IMR-90 (cell line): ENCODE measurements around the gene CTSF. TPM values are rescaled to one million over a fixed set of nuclear protein-coding genes. Genes with fewer than 3 reads are reported as not detected.

ENCODE experiments used
- ATAC-seq: fragments of 200-7000 bp; cut with Tn5 transposase; 2 replicates; pipeline ENCODE4 v1.9.1; 2020; ENCODE audit warnings: low read depth, mild to moderate bottlenecking, moderate library complexity
- BruUV-seq: library from RNA; stranded (reverse); fragments of 400-500 nt; replicated peaks from 2 replicates; lab custom pipeline; 2021; lab: Mats Ljungman, UMichigan
- CTCF ChIA-PET: fragments of 300-600 bp; formaldehyde crosslinking; extraction: SDS; loops from one replicate; lab custom pipeline; 2021; ENCODE audit warnings: antibody characterized with exemption; lab: Yijun Ruan, JAX
- POLR2A ChIA-PET: fragments of 300-600 bp; sonication (Branson Sonifier 250); formaldehyde crosslinking; loops from one replicate; lab custom pipeline; 2022; ENCODE audit warnings: antibody characterized with exemption; ENCODE audit not compliant: unreplicated experiment; lab: Charles Lee
- DNase-seq: peaks from one replicate; pipeline ENCODE4 v3.0.0; 2013
- H2AFZ ChIP-seq: replicated peaks from 2 replicates; pipeline ENCODE3; 2013; ENCODE audit warnings: low read length, mild to moderate bottlenecking; ENCODE audit not compliant: poor library complexity
- H2AK5ac ChIP-seq: 2 replicates; pipeline ENCODE4 v1.6.1; 2013; ENCODE audit warnings: low read depth, low read length, inconsistent platforms
- H2AK9ac ChIP-seq: replicated peaks from 2 replicates; pipeline ENCODE3; 2013; ENCODE audit warnings: mild to moderate bottlenecking, low read depth, low read length, moderate library complexity; ENCODE audit not compliant: poor library complexity
- H2BK120ac ChIP-seq: 2 replicates; pipeline ENCODE4 v1.6.1; 2013; ENCODE audit warnings: low read depth, low read length, inconsistent platforms
- H2BK15ac ChIP-seq: 3 replicates; pipeline ENCODE4 v1.6.1; 2013; ENCODE audit warnings: low read depth, low read length, inconsistent platforms
- H2BK20ac ChIP-seq: 2 replicates; pipeline ENCODE4 v1.6.1; 2013; ENCODE audit warnings: low read depth, mild to moderate bottlenecking, inconsistent platforms, low read length, moderate library complexity
- H2BK5ac ChIP-seq: 2 replicates; pipeline ENCODE4 v1.6.1; 2013; ENCODE audit warnings: mild to moderate bottlenecking, low read depth, low read length, inconsistent platforms; ENCODE audit not compliant: poor library complexity, severe bottlenecking
- H3K14ac ChIP-seq: replicated peaks from 2 replicates; pipeline ENCODE4 v1.6.1; 2013; ENCODE audit warnings: low read depth, low read length, inconsistent platforms
- H3K18ac ChIP-seq: 2 replicates; pipeline ENCODE4 v1.6.1; 2013; ENCODE audit warnings: low read depth, low read length, control low read depth
- H3K23ac ChIP-seq: 2 replicates; pipeline ENCODE4 v1.6.1; 2013; ENCODE audit warnings: low read depth, low read length, inconsistent platforms
- H3K27ac ChIP-seq: 2 replicates; pipeline ENCODE4 v1.5.1; 2013; ENCODE audit warnings: mild to moderate bottlenecking, control low read depth, low read length; ENCODE audit not compliant: insufficient read depth
- H3K27me3 ChIP-seq: 2 replicates; pipeline ENCODE4 v1.6.1; 2013; ENCODE audit warnings: low read length; ENCODE audit not compliant: control insufficient read depth, insufficient read depth
- H3K36me3 ChIP-seq: 2 replicates; pipeline ENCODE4 v1.6.1; 2013; ENCODE audit warnings: low read length, mixed read lengths; ENCODE audit not compliant: control insufficient read depth, insufficient read depth
- H3K4ac ChIP-seq: 2 replicates; pipeline ENCODE4 v1.6.1; 2013; ENCODE audit warnings: low read depth, low read length, inconsistent platforms
- H3K4me1 ChIP-seq: 2 replicates; pipeline ENCODE4 v1.6.1; 2013; ENCODE audit warnings: low read length, mixed read lengths; ENCODE audit not compliant: control insufficient read depth, insufficient read depth
- H3K4me2 ChIP-seq: 2 replicates; pipeline ENCODE4 v1.6.1; 2013; ENCODE audit warnings: low read depth, mild to moderate bottlenecking, control low read depth, low read length, moderate library complexity
- H3K4me3 ChIP-seq: 2 replicates; pipeline ENCODE4 v1.5.1; 2013; ENCODE audit warnings: low read depth, mild to moderate bottlenecking, control low read depth, low read length, moderate library complexity; ENCODE audit not compliant: insufficient read depth
- H3K56ac ChIP-seq: 2 replicates; pipeline ENCODE4 v1.6.1; 2013; ENCODE audit warnings: low read length, inconsistent platforms; ENCODE audit not compliant: insufficient read depth; ENCODE audit errors: extremely low read depth
- H3K79me1 ChIP-seq, 2 experiments: 2 replicates each; pipeline ENCODE4 v1.6.1; 2013; ENCODE audit warnings: low read length in 2 of 2, inconsistent platforms in 1 of 2, low read depth in 1 of 2
- H3K9ac ChIP-seq: 2 replicates; pipeline ENCODE4 v1.6.1; 2013; ENCODE audit warnings: low read depth, low read length, control low read depth
- H3K9me1 ChIP-seq: 2 replicates; pipeline ENCODE4 v1.6.1; 2013; ENCODE audit warnings: low read length, inconsistent platforms; ENCODE audit not compliant: insufficient read depth
- H3K9me3 ChIP-seq: 2 replicates; pipeline ENCODE4 v1.6.1; 2013; ENCODE audit warnings: low read length; ENCODE audit not compliant: control insufficient read depth, insufficient read depth
- H4K20me1 ChIP-seq: 2 replicates; pipeline ENCODE4 v1.6.1; 2013; ENCODE audit warnings: low read length, inconsistent platforms; ENCODE audit not compliant: insufficient read depth
- H4K5ac ChIP-seq: 2 replicates; pipeline ENCODE4 v1.6.1; 2013; ENCODE audit warnings: mild to moderate bottlenecking, low read depth, low read length, control low read depth
- H4K8ac ChIP-seq, 2 experiments: 2 replicates each; pipeline ENCODE4 v1.6.1; 2013; ENCODE audit warnings: low read depth in 2 of 2, low read length in 2 of 2, control low read depth in 1 of 2, inconsistent platforms in 1 of 2
- H4K91ac ChIP-seq: 2 replicates; pipeline ENCODE4 v1.6.1; 2013; ENCODE audit warnings: low read depth, low read length, inconsistent platforms; ENCODE audit not compliant: insufficient read depth
- BHLHE40 ChIP-seq: fragments of 150-350 bp; IDR thresholded peaks from 2 replicates; pipeline ENCODE4 v1.6.1; 2016; ENCODE audit warnings: mild to moderate bottlenecking, low read depth, low read length
- CEBPB ChIP-seq: IDR thresholded peaks from 2 replicates; pipeline ENCODE4 v1.6.1; 2012; ENCODE audit warnings: low read depth, low read length, improper control_type of control experiment
- CHD1 ChIP-seq: IDR thresholded peaks from 2 replicates; pipeline ENCODE4 v1.6.1; 2012; ENCODE audit warnings: low read depth, low read length, improper control_type of control experiment
- CTCF ChIP-seq: conservative IDR thresholded peaks from 2 replicates; pipeline ENCODE4 v1.5.1; 2012; ENCODE audit warnings: mild to moderate bottlenecking, low read depth, low read length, improper control_type of control experiment
- ELK1 ChIP-seq: fragments of 150-350 bp; IDR thresholded peaks from 2 replicates; pipeline ENCODE4 v1.6.1; 2016; ENCODE audit warnings: low read depth, mild to moderate bottlenecking, low read length, moderate library complexity, borderline replicate concordance
- FOS ChIP-seq: fragments of 150-350 bp; IDR thresholded peaks from 2 replicates; pipeline ENCODE4 v1.6.1; 2016; ENCODE audit warnings: low read depth, low read length
- MAFK ChIP-seq: IDR thresholded peaks from 2 replicates; pipeline ENCODE4 v1.6.1; 2012; ENCODE audit warnings: low read depth, low read length, improper control_type of control experiment
- MAZ ChIP-seq: IDR thresholded peaks from 2 replicates; pipeline ENCODE4 v1.6.1; 2012; ENCODE audit warnings: low read depth, mild to moderate bottlenecking, low read length, improper control_type of control experiment, moderate library complexity, borderline replicate concordance
- MXI1 ChIP-seq: IDR thresholded peaks from 2 replicates; pipeline ENCODE4 v1.6.1; 2012; ENCODE audit warnings: low read depth, mild to moderate bottlenecking, low read length, moderate library complexity, borderline replicate concordance
- NFE2L2 ChIP-seq: fragments of 150-350 bp; IDR thresholded peaks from 2 replicates; pipeline ENCODE4 v1.6.1; 2016; ENCODE audit warnings: low read depth, mild to moderate bottlenecking, low read length
- POLR2A ChIP-seq: IDR thresholded peaks from 2 replicates; pipeline ENCODE4 v1.6.1; 2012; ENCODE audit warnings: mild to moderate bottlenecking, low read depth, low read length
- RAD21 ChIP-seq: IDR thresholded peaks from 2 replicates; pipeline ENCODE4 v1.6.1; 2012; ENCODE audit warnings: low read length, improper control_type of control experiment
- RCOR1 ChIP-seq: IDR thresholded peaks from 2 replicates; pipeline ENCODE4 v1.6.1; 2012; ENCODE audit warnings: mild to moderate bottlenecking, low read length, improper control_type of control experiment; ENCODE audit not compliant: insufficient replicate concordance
- RFX5 ChIP-seq: IDR thresholded peaks from 2 replicates; pipeline ENCODE4 v1.8.0; 2012; ENCODE audit warnings: low read depth, mild to moderate bottlenecking, low read length, moderate library complexity
- SMC3 ChIP-seq: fragments of 150-350 bp; IDR thresholded peaks from 2 replicates; pipeline ENCODE4 v1.6.1; 2016; ENCODE audit warnings: low read depth, mild to moderate bottlenecking, antibody characterized with exemption, low read length, moderate library complexity
- USF2 ChIP-seq: fragments of 150-350 bp; IDR thresholded peaks from 2 replicates; pipeline ENCODE4 v1.6.1; 2017; ENCODE audit warnings: mild to moderate bottlenecking, antibody characterized with exemption, low read length, low read depth
- WGBS, 2 experiments: methylation state at CpG; one replicate each; pipeline versions ENCODE4 v1.1.5 to v1.1.7; 2013; ENCODE audit warnings: missing lambda C conversion rate in 2 of 2; ENCODE audit not compliant: insufficient read length in 1 of 2; ENCODE audit errors: extremely low coverage in 2 of 2; 5-methylcytosine and 5-hydroxymethylcytosine counted together
- dilution Hi-C: fragments of 300-500 bp; cut with HindIII; formaldehyde crosslinking; loops from one replicate; pipeline ENCODE4 v1.14.3; 2018; ENCODE audit warnings: low sequenced_read_pairs; ENCODE audit not compliant: unreplicated experiment
- in situ Hi-C: fragments of 300-500 bp; cut with MboI; formaldehyde crosslinking; loops from 3 replicates; pipeline ENCODE4 v1.14.3; 2019; ENCODE audit warnings: low sequenced_read_pairs, inconsistent platforms, mixed read lengths
- intact Hi-C: fragments of 100-400 bp; cut with micrococcal nuclease; formaldehyde crosslinking; loops from 2 replicates; pipeline ENCODE4 v1.10.0; 2022
- polyA plus RNA-seq, 3 experiments: library from polyadenylated mRNA; depleted of rRNA; stranded (reverse); fragments of >200 nt; gene quantifications; 2 replicates each; pipeline ENCODE4 v1.2.3, GENCODE V29; 2012; ENCODE audit warnings: low replicate concordance in 1 of 3
- total RNA-seq: library from RNA; depleted of rRNA; stranded (reverse); fragments of >200 nt; gene quantifications from 2 replicates; pipeline ENCODE4 v1.2.3, GENCODE V29; 2012

The CTSF gene
- total and polyA plus RNA-seq, 2 of the 4 experiments (the other 2 are of a cell fraction): 4.1 to 16.0 TPM

GRCh38 chr11:66531841-66532240, 36.6 kb downstream of the CTSF start:
- BruUV-seq: no TSS peak
- Histone ChIP-seq H2BK5ac (no peak overlapping the region), H3K4me2 (no peak overlapping the region), H2BK15ac (no peak overlapping the region), H3K4me1 (no peaks in the 10 kb centered on the region), H3K27ac (no peak overlapping the region), H3K27me3 (no peaks in the 10 kb centered on the region), H3K4ac (no peak overlapping the region), H3K14ac (no peak overlapping the region), H4K5ac (no peak overlapping the region), H4K8ac (no peak overlapping the region), H2AFZ (no peak overlapping the region), H3K36me3 (peaks cover 5% of the 10 kb centered on the region), H3K9ac (no peak overlapping the region), H3K56ac (no peak overlapping the region), H3K9me1 (0 out of 2 replicates have a peak, but pooled peaks cover 3% of the 10 kb centered on the region), H4K20me1 (no peaks in the 10 kb centered on the region; the same call in 1 of the 2 replicates), H3K23ac (no peak overlapping the region), H3K18ac (no peak overlapping the region), H2BK20ac (no peak overlapping the region), H3K79me1 (no peaks in the 10 kb centered on the region), H3K4me3 (no peak overlapping the region), H2AK9ac (no peak overlapping the region), H2AK5ac (no peak overlapping the region), H4K91ac (no peak overlapping the region), H2BK120ac (no peak overlapping the region), H3K9me3 (no peaks in the 10 kb centered on the region)
- POLR2A ChIA-PET: no interaction called here
- dilution Hi-C loops: no loop called here
- TF ChIP-seq CHD1 (no peak), POLR2A (no peak), RFX5 (no peak), SMC3 (no peak), FOS (no peak), MAZ (no peak), USF2 (no peak), ELK1 (no peak), MXI1 (no peak), MAFK (no peak), CEBPB (no peak), CTCF (no peak), BHLHE40 (no peak), RAD21 (no peak), NFE2L2 (no peak), RCOR1 (no peak)
- ATAC-seq (no peak), DNase-seq (no peak)
- intact Hi-C loops: no loop called here
- CTCF ChIA-PET: no interaction called here
- WGBS, 2 experiments: 92% methylated on average over 6 of the region's 11 CpGs; no CpG with 5 or more reads in 1 of the 2 experiments
- in situ Hi-C loops: no loop called here
